Measurements from ENCODE around the gene OR5AP2.
"Not testable (repeated sequence)": the region's sequence is repeated elsewhere in the genome, so short reads cannot be mapped to it uniquely, and the experiment has no call there.

OR5AP2 gene

GRCh38 chr11:56642339-56642738 lies at the start of gene OR5AP2:
OR5AP2 (minus strand) TSS chr11:56642439; CDS start chr11:56642439, 0 bp downstream.
- no peak for DNase-seq (ENCODE audit: low read depth)

GRCh38 chr11:56691179-56691578 lies 48.9 kb upstream of the OR5AP2 start:
- DNase-seq (ENCODE audit: low read depth), result not testable (repeated sequence)

GRCh38 chr11:56688554-56689100 lies 46.4 kb upstream of the OR5AP2 start:
- DNase-seq (ENCODE audit: low read depth), result no peak

GRCh38 chr11:56670984-56671383 lies 28.7 kb upstream of the OR5AP2 start:
- no peak for DNase-seq (ENCODE audit: low read depth)

GRCh38 chr11:56663386-56663785 lies 21.1 kb upstream of the OR5AP2 start, which contains the start of gene OR5AR1:
OR5AR1 (plus strand) TSS chr11:56663686; CDS start chr11:56663686, 0 bp downstream.
- DNase-seq (ENCODE audit: low read depth), result no peak

- DNase-seq (ENCODE audit: low read depth), result no peak
Observed at GRCh38 chr11:56659755-56660154, 17.5 kb upstream of the OR5AP2 start.

- no peak for DNase-seq (ENCODE audit: low read depth)
Observed at GRCh38 chr11:56637500-56637899, 4.7 kb downstream of the OR5AP2 start.

- no peak for DNase-seq (ENCODE audit: low read depth)
Observed at GRCh38 chr11:56636861-56637260, 5.4 kb downstream of the OR5AP2 start.

- no peak for DNase-seq (ENCODE audit: low read depth)
Observed at GRCh38 chr11:56632329-56632728, 9.9 kb downstream of the OR5AP2 start.

GRCh38 chr11:56625946-56626345 lies 16.3 kb downstream of the OR5AP2 start:
- no peak for DNase-seq (ENCODE audit: low read depth)

GRCh38 chr11:56624661-56625110 lies 17.6 kb downstream of the OR5AP2 start:
- no peak for DNase-seq (ENCODE audit: low read depth)

- no peak for DNase-seq (ENCODE audit: low read depth)
Observed at GRCh38 chr11:56611174-56611573, 31.1 kb downstream of the OR5AP2 start.

- not testable (repeated sequence) for DNase-seq (ENCODE audit: low read depth)
Observed at GRCh38 chr11:56592088-56592717, 50.0 kb downstream of the OR5AP2 start.

Data from activated T-cell treated with anti-CD3 and anti-CD28 coated beads for 1 hour (primary cell).